Glutamatergic neuron (in vitro differentiated cells): Measurements from ENCODE around the gene LHB. TPM values are rescaled to one million over a fixed set of nuclear protein-coding genes. Genes with fewer than 3 reads are reported as not detected.
A peak's percentile ranks its signal among the peaks of the same experiment; 100 is the strongest.

Experiments
- DNase-seq: peaks from one replicate; pipeline ENCODE4 v3.0.0; 2022
- H3K27ac Mint-ChIP-seq: one replicate; pipeline ENCODE4 v1.8.0; 2020; ENCODE audit warnings: mild to moderate bottlenecking, mixed read lengths, inconsistent platforms; ENCODE audit not compliant: unreplicated experiment
- H3K27me3 Mint-ChIP-seq: one replicate; pipeline ENCODE4 v1.8.0; 2020; ENCODE audit warnings: mild to moderate bottlenecking, moderate library complexity, mixed read lengths, inconsistent platforms; ENCODE audit not compliant: unreplicated experiment
- H3K36me3 Mint-ChIP-seq: one replicate; pipeline ENCODE4 v1.8.0; 2020; ENCODE audit warnings: mild to moderate bottlenecking, mixed read lengths, inconsistent platforms; ENCODE audit not compliant: unreplicated experiment
- H3K4me1 Mint-ChIP-seq: one replicate; pipeline ENCODE4 v1.8.0; 2020; ENCODE audit warnings: mild to moderate bottlenecking, low read depth, mixed read lengths, inconsistent platforms; ENCODE audit not compliant: unreplicated experiment
- H3K4me3 Mint-ChIP-seq: one replicate; pipeline ENCODE4 v1.8.0; 2020; ENCODE audit warnings: mild to moderate bottlenecking, mixed read lengths, inconsistent platforms; ENCODE audit not compliant: unreplicated experiment
- H3K9me3 Mint-ChIP-seq: one replicate; pipeline ENCODE4 v1.8.0; 2020; ENCODE audit warnings: mild to moderate bottlenecking, moderate library complexity, mixed read lengths, inconsistent platforms; ENCODE audit not compliant: unreplicated experiment
- CTCF ChIP-seq: fragments of 200-600 bp; sonication (generic); IDR thresholded peaks from one replicate; pipeline ENCODE4 v1.5.0; 2021; ENCODE audit not compliant: partially characterized antibody, unreplicated experiment
- total RNA-seq: library from RNA; stranded (reverse); fragmentation: NEBNext Ultra II Directional; extraction: Animal tissue kit (Norgen Biotek cat#: 25700); gene quantifications from one replicate; pipeline ENCODE4 v1.2.1, GENCODE V29; 2021; ENCODE audit not compliant: unreplicated experiment

The LHB gene
- total RNA-seq, 1 donor from 2014 or later: not detected

GRCh38 chr19:48970923-48971395 is 45.9 kb downstream of the LHB start:
- Mint-ChIP-seq H3K4me1 (peaks cover 16% of the 10 kb centered on the region), H3K9me3 (peaks cover 7% of the 10 kb centered on the region), H3K27ac (no peak overlapping the region), H3K36me3 (no peaks in the 10 kb centered on the region), H3K4me3 (peak overlapping the region; percentile 25), H3K27me3 (peaks cover 7% of the 10 kb centered on the region)
- DNase-seq: peak; percentile 92
- peak; percentile 90 for TF ChIP-seq CTCF

DNA sequence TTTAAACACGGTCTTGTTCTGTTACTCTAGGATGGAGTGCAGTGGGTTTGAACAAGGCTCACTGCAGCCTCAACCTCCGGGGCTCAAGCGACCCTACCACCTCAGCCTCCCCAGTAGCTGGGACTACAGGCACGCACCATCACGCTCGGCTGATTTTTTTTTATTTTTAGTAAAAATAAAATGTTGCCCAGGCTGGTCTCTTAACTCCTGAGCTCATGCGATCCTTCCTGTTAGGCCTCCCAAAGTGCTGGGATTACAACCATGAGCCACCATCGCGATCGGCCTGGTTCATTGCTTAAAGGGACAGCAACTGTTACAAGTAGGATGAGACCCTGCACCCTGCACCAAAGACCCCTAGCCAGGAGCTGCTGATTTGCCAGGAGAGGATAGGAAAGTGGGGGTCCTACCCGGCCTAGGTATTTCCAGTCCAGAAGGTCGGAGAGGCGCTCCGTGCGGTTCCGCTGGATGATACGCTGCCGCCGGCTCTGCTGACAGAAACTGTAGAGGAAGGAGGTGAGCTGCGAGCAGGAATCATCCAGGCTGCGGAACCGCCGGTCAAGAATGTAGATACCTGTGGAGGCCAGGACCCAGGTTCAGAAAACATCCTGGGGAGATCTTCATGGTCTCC is 46.6 kb downstream of the LHB start:
- Mint-ChIP-seq H3K36me3 (no peaks in the 10 kb centered on the region), H3K4me3 (no peak overlapping the region)
- no peak for TF ChIP-seq CTCF

DNA sequence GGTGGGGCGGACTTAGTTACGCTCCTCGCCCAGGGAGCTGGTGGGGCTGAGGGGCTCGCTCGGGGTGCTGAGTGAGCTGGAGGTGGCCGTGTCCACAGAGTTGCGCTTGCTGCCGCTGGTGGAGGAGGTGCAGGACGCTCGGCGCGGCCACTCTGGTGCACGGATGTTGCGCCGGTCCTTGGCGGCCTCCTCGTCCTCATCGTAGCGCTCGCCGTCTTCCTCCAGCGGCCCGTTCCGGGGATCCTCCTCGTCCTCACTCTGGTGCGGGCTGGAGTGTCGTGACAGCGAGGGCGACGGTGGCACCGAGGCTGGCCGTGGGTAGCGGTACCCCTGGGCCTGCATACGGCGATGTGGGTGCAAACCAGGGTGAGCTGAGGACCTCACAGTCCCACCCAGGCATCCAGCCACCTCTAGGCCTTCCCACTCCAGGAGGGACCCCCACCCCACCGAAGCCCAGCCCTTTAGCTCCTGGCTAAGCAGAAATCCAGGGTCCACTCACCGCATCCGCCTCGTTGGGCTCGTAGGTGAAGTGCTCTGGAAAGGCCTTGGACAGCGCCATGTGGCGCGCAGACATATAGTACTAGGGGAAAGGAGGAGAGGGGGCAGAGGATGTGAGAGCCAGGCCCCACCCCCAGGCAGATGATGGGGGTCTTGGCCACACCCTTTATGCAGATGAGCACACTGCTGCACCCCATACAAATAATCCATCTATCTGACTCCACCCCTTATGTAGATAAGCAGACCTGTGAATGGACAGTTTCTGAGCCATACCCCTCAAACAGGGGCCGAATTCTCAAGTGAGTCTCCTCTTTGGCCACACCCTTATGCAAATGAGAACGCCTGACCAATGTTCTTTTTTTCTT is 47.4 kb downstream of the LHB start:
- Mint-ChIP-seq H3K4me3 (no peak overlapping the region), H3K9me3 (peaks cover 14% of the 10 kb centered on the region), H3K36me3 (no peaks in the 10 kb centered on the region), H3K27ac (no peak overlapping the region), H3K4me1 (peaks cover 20% of the 10 kb centered on the region), H3K27me3 (peaks cover 16% of the 10 kb centered on the region)
- TF ChIP-seq CTCF: no peak
- DNase-seq: no peak

More for the DNA sequence above, 46.6 kb downstream of the LHB start:
- no peak overlapping the region for H3K27ac Mint-ChIP-seq
- peaks cover 17% of the 10 kb centered on the region for H3K4me1 Mint-ChIP-seq
- H3K9me3 Mint-ChIP-seq: peaks cover 12% of the 10 kb centered on the region
- peaks cover 12% of the 10 kb centered on the region for H3K27me3 Mint-ChIP-seq
- DNase-seq: no peak

- Mint-ChIP-seq H3K9me3 (peaks cover 17% of the 10 kb centered on the region), H3K36me3 (no peaks in the 10 kb centered on the region), H3K27ac (no peak overlapping the region), H3K4me3 (no peak overlapping the region), H3K4me1 (peaks cover 26% of the 10 kb centered on the region), H3K27me3 (peaks cover 18% of the 10 kb centered on the region)
- TF ChIP-seq CTCF: no peak
- DNase-seq: no peak
Measured at GRCh38 chr19:48968813-48969218, 48.1 kb downstream of the LHB start.
